ENCODE measurements around the gene APH1B. TPM values are rescaled to one million over a fixed set of nuclear protein-coding genes. Genes with fewer than 3 reads are reported as not detected.
A peak's percentile ranks its signal among the peaks of the same experiment; 100 is the strongest.

APH1B gene
- total and polyA plus RNA-seq, 9 of the 15 experiments (the other 6 are each of a cell fraction or from before 2014, with no cell fraction given): 5.1 to 9.7 (median 7.0) TPM

- intact Hi-C loops (cut with micrococcal nuclease) (no loop called here), in situ Hi-C loops (cut with MboI) (no loop called here)
Observed at GRCh38 chr15:63274427-63274826, 3.0 kb upstream of the APH1B start.

More at GRCh38 chr15:63274427-63274826, 3.0 kb upstream of the APH1B start:
- Histone ChIP-seq H3K4me3 (no peak overlapping the region), H3K4me1 (replicated peaks in 1 of 2; ENCODE audit: control insufficient read depth in 2 of 2, insufficient read depth in 2 of 2, low read length in 2 of 2) (peaks cover 12 to 18% of the 10 kb centered on the region in 2 experiments; a peak in 4 of 5 replicates), H4K20me1 (replicated peaks; ENCODE audit: control insufficient read depth, insufficient read depth, low read length) (no peaks in the 10 kb centered on the region), H3K79me2 (ENCODE audit: control insufficient read depth, insufficient read depth, low read length) (no peaks in the 10 kb centered on the region), H3K9ac (ENCODE audit: insufficient read depth in 1 of 2, low read depth in 2 of 2, low read length in 2 of 2) (no peak overlapping the region), H3K9me3 (replicated peaks; ENCODE audit: control insufficient read depth, insufficient read depth, low read depth, low read length) (no peaks in the 10 kb centered on the region), H3K36me3 (ENCODE audit: control insufficient read depth, insufficient read depth, low read length) (no peaks in the 10 kb centered on the region), H3K9me1 (ENCODE audit: control insufficient read depth, insufficient read depth, low read length) (peaks cover 2% of the 10 kb centered on the region), H3K4me2 (ENCODE audit: insufficient read depth, low read length) (no peak overlapping the region), H2AFZ (ENCODE audit: low read depth, low read length) (no peak overlapping the region), H3K27me3 (ENCODE audit: control insufficient read depth in 2 of 2, insufficient read depth in 2 of 2, low read length in 2 of 2) (no peaks in the 10 kb centered on the region), H3K27ac (ENCODE audit: extremely low read depth, low read depth, low read length) (no peak overlapping the region)
- ChIA-PET CTCF (ENCODE audit: low intra/inter-chr PET ratio) (no interaction called here), POLR2A (interaction anchor here (0.5 to 0.8 kb wide), 3 partner anchors 79 to 367 kb away, joined by 3 read pairs; partner anchors contain the start of gene LACTB)
- TF ChIP-seq ATF3 (IDR thresholded peaks at IDR 0.05): peak; percentile 85
- TF ChIP-seq ATF3 (CRISPR knock-in tag; conservative IDR thresholded peaks at IDR 0.05): no peak
- peak; percentile 77 for TF ChIP-seq RFX1 (IDR thresholded peaks at IDR 0.05)
- peak; percentile 51 for TF ChIP-seq CTBP1 (IDR thresholded peaks at IDR 0.05; ENCODE audit: borderline replicate concordance)
- no peak for TF ChIP-seq HMBOX1 (IDR thresholded peaks at IDR 0.05)
- TF ChIP-seq RCOR1 (IDR thresholded peaks at IDR 0.05; ENCODE audit: borderline replicate concordance in 1 of 2, low read depth in 2 of 2, low read length in 2 of 2): peak in 1 of 2 experiments; percentile 59; a peak in 1 of 4 replicates
- TF ChIP-seq BRD4 (IDR thresholded peaks at IDR 0.05): no peak
- TF ChIP-seq CEBPG (CRISPR knock-in tag; IDR thresholded peaks at IDR 0.05): peak; percentile 63; the same call in 1 of the 2 replicates
- TF ChIP-seq CEBPG (tag; conservative IDR thresholded peaks at IDR 0.05 in 1 of 2, IDR thresholded peaks at IDR 0.05 in 1 of 2): peak in 1 of 2 experiments; percentile 81; a peak in 2 of 4 replicates
- peak; percentile 88 for TF ChIP-seq MECOM (CRISPR knock-in tag; IDR thresholded peaks at IDR 0.05)
- no peak for TF ChIP-seq ATF2 (CRISPR knock-in tag; IDR thresholded peaks at IDR 0.05)
- peak; percentile 71 for TF ChIP-seq CEBPB (tag; IDR thresholded peaks at IDR 0.05)
- no peak for TF ChIP-seq ELK1 (CRISPR knock-in tag; IDR thresholded peaks at IDR 0.05)
- no peak for ATAC-seq
- BruUV-seq (replicated peaks): no TSS peak
- 68% methylated on average over 3 of the region's 3 CpGs for WGBS (ENCODE audit: insufficient coverage, low coverage, missing lambda C conversion rate)
- no peak for FAIRE-seq
- DNase-seq (ENCODE audit: extremely low read depth in 1 of 4, low spot score in 3 of 4): no peak
